Calu3 (cell line): Measurements from ENCODE around the gene PRADC1. TPM values are rescaled to one million over a fixed set of nuclear protein-coding genes. Genes with fewer than 3 reads are reported as not detected.

ENCODE experiments used
- BruUV-seq: library from RNA; stranded (reverse); fragments of 400-500 nt; replicated peaks from 2 replicates; lab custom pipeline; 2021; lab: Mats Ljungman, UMichigan
- CTCF ChIA-PET: fragments of 300-600 bp; sonication (Branson Sonifier 250); formaldehyde crosslinking; loops from one replicate; lab custom pipeline; 2022; ENCODE audit warnings: antibody characterized with exemption; lab: Charles Lee
- DNase-seq: peaks from one replicate; pipeline ENCODE4 v3.0.0; 2022
- H3K27ac Mint-ChIP-seq: one replicate; pipeline ENCODE4 v1.8.0; 2022; ENCODE audit warnings: mixed read lengths; ENCODE audit not compliant: unreplicated experiment
- H3K27me3 Mint-ChIP-seq: one replicate; pipeline ENCODE4 v1.8.0; 2022; ENCODE audit warnings: mixed read lengths; ENCODE audit not compliant: unreplicated experiment
- H3K36me3 Mint-ChIP-seq: one replicate; pipeline ENCODE4 v1.8.0; 2022; ENCODE audit warnings: mild to moderate bottlenecking, moderate library complexity, mixed read lengths; ENCODE audit not compliant: insufficient read depth, unreplicated experiment
- H3K4me1 Mint-ChIP-seq: one replicate; pipeline ENCODE4 v1.8.0; 2022; ENCODE audit warnings: mild to moderate bottlenecking, low read depth, mixed read lengths; ENCODE audit not compliant: unreplicated experiment
- H3K4me3 Mint-ChIP-seq: one replicate; pipeline ENCODE4 v1.8.0; 2022; ENCODE audit warnings: mild to moderate bottlenecking, low read depth, moderate library complexity, mixed read lengths; ENCODE audit not compliant: unreplicated experiment
- H3K9me3 Mint-ChIP-seq: one replicate; pipeline ENCODE4 v1.8.0; 2022; ENCODE audit warnings: low read depth, mixed read lengths; ENCODE audit not compliant: unreplicated experiment
- intact Hi-C: fragments of 100-400 bp; cut with micrococcal nuclease; formaldehyde crosslinking; loops from one replicate; pipeline ENCODE4 v1.10.0; 2022; ENCODE audit not compliant: unreplicated experiment
- total RNA-seq: library from RNA; stranded (reverse); gene quantifications from 2 replicates; pipeline ENCODE4 v1.2.3, GENCODE V29; 2022
- TF ChIP-seq, protein P1 (sequence below): fragments of 200-600 bp; IDR thresholded peaks from one replicate; pipeline ENCODE4 v1.8.0; 2022; ENCODE audit warnings: antibody characterized with exemption; ENCODE audit not compliant: unreplicated experiment

Gene PRADC1
- total RNA-seq, 1 experiment from 2014 or later, result 13.8 TPM

DNA sequence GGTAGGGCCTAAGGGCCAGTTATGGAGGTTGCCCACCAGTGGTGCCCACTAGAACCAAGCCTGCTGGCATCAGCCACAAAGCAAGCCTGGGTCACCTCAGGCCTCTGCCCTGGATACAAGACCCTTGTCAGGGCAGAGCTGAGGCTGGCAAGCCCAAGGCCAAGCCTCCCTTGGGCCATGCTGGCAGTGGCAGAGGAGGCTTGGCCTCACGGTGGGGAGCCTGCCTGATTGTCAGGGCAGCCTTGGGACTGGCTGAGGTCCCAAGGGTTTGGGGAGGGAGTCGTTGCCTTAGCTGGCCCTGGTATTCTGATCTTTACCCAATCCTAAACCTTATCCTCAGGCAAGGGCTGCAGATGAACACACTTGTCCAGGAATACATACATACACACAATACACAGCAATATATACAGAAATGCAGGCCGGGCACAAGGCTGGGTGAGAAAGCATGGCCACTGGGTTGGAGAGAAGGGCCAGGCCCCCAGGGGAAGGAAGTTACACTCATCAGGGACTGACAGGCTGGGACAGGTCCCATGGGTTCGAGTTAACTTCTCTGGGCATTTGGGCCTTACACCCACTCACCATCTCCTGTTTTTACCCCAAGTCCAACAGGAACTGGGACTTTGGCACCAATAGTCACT lies 22.1 kb upstream of the PRADC1 start:
- DNase-seq, result no peak
- intact Hi-C loops, result no loop called here
- TF ChIP-seq, protein P1, sequence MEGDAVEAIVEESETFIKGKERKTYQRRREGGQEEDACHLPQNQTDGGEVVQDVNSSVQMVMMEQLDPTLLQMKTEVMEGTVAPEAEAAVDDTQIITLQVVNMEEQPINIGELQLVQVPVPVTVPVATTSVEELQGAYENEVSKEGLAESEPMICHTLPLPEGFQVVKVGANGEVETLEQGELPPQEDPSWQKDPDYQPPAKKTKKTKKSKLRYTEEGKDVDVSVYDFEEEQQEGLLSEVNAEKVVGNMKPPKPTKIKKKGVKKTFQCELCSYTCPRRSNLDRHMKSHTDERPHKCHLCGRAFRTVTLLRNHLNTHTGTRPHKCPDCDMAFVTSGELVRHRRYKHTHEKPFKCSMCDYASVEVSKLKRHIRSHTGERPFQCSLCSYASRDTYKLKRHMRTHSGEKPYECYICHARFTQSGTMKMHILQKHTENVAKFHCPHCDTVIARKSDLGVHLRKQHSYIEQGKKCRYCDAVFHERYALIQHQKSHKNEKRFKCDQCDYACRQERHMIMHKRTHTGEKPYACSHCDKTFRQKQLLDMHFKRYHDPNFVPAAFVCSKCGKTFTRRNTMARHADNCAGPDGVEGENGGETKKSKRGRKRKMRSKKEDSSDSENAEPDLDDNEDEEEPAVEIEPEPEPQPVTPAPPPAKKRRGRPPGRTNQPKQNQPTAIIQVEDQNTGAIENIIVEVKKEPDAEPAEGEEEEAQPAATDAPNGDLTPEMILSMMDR, result no peak
- Mint-ChIP-seq H3K9me3 (no peaks in the 10 kb centered on the region), H3K27me3 (no peaks in the 10 kb centered on the region), H3K27ac (no peak overlapping the region), H3K4me3 (no peak overlapping the region), H3K36me3 (peaks cover 48% of the 10 kb centered on the region), H3K4me1 (no peaks in the 10 kb centered on the region)
- no TSS peak for BruUV-seq
- CTCF ChIA-PET, result interaction anchor here (1.4 kb wide), 1 partner anchor 21 kb away, joined by 4 read pairs; the partner anchor contains the start of gene CCT7

DNA sequence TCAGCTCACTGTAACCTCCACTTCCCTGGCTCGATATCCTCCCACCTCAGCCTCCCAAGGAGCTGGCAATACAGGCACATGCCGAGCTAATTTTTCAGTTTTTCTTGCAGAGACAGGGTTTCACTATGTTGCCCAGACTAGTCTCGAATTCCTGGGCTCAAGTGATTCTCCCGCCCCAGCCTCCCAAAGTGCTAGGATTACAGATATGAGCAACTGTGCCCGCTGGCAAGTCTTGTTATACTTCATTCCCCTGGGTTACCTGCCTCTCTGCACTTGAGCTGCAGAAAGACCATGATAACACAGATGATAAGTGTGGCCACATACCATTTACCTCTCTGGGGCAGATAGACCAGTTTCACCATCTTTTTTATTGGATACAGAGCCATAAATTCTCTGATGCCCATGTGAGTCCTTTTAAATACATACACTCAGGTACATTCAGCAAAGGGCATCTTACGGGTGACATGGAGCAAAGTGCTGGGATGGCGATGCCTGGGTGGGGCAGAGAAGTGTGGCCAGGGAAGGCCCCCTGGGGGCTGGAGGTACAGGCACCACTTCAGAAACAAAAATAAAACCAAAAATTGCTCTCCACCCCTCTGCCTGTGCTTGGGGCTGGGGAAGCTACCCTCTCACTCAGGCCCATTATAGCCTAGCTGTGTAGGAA lies 21.4 kb upstream of the PRADC1 start:
- no peak overlapping the region for H3K4me3 Mint-ChIP-seq
- CTCF ChIA-PET, result interaction anchor here (0.5 to 1.4 kb wide), 2 partner anchors 21 to 624 kb away, joined by 3 to 4 read pairs; partner anchors contain the start of gene CCT7
- H3K4me1 Mint-ChIP-seq, result no peaks in the 10 kb centered on the region
- intact Hi-C loops, result no loop called here
- H3K27ac Mint-ChIP-seq, result no peak overlapping the region
- no peak for DNase-seq
- H3K9me3 Mint-ChIP-seq, result no peaks in the 10 kb centered on the region
- TF ChIP-seq, protein P1, result no peak
- peaks cover 54% of the 10 kb centered on the region for H3K36me3 Mint-ChIP-seq
- no TSS peak for BruUV-seq
- H3K27me3 Mint-ChIP-seq, result no peaks in the 10 kb centered on the region

DNA sequence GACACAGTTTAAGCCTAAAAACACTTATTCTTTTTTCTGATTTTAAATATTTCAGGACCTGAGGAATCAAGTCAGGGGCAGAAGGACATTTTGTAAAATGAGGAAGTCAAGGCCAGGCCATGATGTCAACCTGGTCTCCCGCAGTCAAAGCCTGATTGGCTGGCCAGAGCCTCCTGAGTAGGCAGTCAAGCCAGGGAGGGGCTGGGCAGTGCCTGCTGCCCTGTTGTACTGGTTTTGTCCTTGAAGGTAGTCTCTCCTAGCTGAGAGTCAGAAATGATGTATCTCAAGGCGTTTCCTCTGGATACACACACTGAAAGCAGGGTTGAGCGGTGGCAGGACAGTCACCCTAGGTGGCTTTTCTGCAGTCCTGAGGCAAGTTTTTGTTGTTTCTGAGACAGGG lies 20.9 kb upstream of the PRADC1 start:
- Mint-ChIP-seq H3K27me3 (no peaks in the 10 kb centered on the region), H3K27ac (no peak overlapping the region), H3K9me3 (no peaks in the 10 kb centered on the region), H3K4me3 (no peak overlapping the region), H3K36me3 (peaks cover 58% of the 10 kb centered on the region), H3K4me1 (no peaks in the 10 kb centered on the region)
- TF ChIP-seq, protein P1, result no peak
- CTCF ChIA-PET, result interaction anchor here (0.5 to 1.4 kb wide), 2 partner anchors 20 to 624 kb away, joined by 3 to 4 read pairs; partner anchors contain the start of gene CCT7
- no TSS peak for BruUV-seq
- DNase-seq, result no peak
- intact Hi-C loops, result no loop called here

DNA sequence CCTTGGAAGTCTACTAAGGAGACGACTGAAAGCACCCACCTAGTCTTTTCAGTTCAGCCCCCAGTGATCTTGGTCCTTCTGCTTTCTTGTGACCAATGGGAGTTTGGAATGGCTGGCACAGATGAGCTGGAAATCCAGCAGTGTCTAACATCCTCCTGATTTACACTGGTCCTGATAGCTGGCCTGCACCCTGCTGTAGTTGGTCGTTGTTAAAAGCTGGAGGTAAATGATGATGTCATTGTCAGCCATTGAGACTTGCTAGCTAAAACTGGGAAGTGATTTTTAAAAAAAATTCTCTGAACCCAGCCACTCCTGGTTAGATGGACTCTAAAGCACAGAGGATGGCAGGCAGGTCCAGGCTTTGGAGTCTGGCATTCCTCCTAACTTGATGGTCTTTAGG lies 20.4 kb upstream of the PRADC1 start:
- BruUV-seq, result no TSS peak
- H3K4me1 Mint-ChIP-seq, result no peaks in the 10 kb centered on the region
- H3K4me3 Mint-ChIP-seq, result no peak overlapping the region
- H3K27me3 Mint-ChIP-seq, result no peaks in the 10 kb centered on the region
- TF ChIP-seq, protein P1, result no peak
- peaks cover 63% of the 10 kb centered on the region for H3K36me3 Mint-ChIP-seq
- H3K27ac Mint-ChIP-seq, result no peak overlapping the region
- CTCF ChIA-PET, result interaction anchor here (1.4 kb wide), 1 partner anchor 20 kb away, joined by 4 read pairs; the partner anchor contains the start of gene CCT7
- DNase-seq, result no peak
- intact Hi-C loops, result no loop called here
- H3K9me3 Mint-ChIP-seq, result no peaks in the 10 kb centered on the region
